Stimulated activated CD4-positive, alpha-beta T cell treated with anti-CD3 and anti-CD28 coated beads, Interleukin-2, amount 100 ng/mL, for 48 hours (primary cell): ENCODE results near the gene TRIM31.

Experiments
- DNase-seq, 2 donors: peaks; one replicate each; pipeline ENCODE4 v3.0.0-alpha.2; 2020

TRIM31 gene, protein sequence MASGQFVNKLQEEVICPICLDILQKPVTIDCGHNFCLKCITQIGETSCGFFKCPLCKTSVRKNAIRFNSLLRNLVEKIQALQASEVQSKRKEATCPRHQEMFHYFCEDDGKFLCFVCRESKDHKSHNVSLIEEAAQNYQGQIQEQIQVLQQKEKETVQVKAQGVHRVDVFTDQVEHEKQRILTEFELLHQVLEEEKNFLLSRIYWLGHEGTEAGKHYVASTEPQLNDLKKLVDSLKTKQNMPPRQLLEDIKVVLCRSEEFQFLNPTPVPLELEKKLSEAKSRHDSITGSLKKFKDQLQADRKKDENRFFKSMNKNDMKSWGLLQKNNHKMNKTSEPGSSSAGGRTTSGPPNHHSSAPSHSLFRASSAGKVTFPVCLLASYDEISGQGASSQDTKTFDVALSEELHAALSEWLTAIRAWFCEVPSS

DNA sequence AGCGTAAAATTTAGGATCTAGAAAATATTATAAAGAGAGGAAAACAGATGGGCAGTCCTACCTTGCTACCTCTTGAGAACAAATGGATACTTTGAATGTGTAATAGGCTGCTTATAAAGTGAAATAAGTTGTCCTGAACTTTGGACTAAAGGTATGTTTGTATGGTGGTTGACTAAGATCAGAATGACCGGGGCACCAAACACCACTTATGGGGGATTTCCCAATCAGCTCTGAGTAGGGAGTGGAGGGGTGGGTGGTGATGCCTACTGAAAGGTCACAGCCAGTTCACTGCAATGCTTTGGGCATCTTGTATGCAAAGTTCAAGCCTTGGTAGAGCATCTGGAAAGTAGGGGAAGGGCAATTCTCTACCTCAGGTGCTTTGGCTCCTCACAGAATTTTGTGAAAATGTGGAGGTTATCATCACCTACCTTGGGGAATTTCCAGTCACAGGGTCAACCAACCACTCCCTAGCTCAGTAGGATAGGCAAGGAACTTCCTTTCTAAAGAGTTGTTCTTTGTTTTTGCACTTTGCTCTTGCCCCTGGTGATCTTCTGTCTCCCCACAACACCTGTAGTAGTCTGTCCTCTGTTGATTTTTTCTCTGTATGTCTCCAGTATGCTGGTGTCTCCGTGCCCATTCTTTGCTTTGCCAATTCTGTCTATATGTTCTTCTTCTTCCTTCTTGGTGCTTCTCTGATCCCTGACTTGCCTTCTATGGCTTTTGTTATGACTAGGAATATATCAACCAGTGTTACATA is at the start of gene TRIM31:
Gene TRIM31, minus strand, starts transcription at position 88 of the 757 bp plus-strand sequence. CDS start 285 bp downstream, outside the sequence.
- no peak for DNase-seq

DNA sequence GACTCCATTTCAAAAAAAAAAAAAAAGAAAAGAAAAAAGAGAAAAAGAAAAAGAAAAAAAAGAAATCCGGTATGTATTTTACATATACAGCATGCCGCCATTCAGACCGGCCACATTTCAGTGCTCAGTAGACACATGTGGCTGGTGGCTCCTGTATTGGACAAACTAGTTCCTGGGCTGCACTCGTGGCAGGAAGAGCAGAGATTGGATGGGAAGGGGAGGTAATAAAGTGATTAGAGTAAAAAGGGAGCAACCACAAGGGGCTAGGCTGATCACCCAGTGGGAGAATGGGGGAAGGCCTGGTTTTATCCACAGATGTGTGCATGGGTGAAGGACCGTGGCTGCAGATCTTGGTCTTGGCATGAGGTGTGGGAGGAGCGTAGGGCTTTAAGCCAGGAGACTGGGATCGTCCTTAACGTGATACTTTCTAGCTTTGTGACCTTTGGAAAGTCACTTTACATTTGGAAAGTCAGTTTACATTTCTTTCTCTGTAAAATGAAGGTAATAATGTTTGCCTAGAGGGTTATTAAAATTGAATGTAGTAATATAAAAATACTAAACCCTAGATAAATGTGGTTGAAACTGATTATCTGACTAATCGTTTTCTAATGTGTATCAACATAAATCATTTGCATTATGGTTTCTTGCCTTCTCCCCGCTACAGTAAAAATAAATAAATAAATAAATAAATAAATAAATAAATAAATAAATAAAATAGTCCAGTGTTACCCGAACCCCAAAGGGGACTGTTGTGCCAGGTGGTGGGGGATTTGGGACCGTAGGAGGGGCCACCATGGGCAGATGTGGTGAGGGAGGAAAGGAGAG is 49.6 kb upstream of the TRIM31 start:
- no peak for DNase-seq

DNA sequence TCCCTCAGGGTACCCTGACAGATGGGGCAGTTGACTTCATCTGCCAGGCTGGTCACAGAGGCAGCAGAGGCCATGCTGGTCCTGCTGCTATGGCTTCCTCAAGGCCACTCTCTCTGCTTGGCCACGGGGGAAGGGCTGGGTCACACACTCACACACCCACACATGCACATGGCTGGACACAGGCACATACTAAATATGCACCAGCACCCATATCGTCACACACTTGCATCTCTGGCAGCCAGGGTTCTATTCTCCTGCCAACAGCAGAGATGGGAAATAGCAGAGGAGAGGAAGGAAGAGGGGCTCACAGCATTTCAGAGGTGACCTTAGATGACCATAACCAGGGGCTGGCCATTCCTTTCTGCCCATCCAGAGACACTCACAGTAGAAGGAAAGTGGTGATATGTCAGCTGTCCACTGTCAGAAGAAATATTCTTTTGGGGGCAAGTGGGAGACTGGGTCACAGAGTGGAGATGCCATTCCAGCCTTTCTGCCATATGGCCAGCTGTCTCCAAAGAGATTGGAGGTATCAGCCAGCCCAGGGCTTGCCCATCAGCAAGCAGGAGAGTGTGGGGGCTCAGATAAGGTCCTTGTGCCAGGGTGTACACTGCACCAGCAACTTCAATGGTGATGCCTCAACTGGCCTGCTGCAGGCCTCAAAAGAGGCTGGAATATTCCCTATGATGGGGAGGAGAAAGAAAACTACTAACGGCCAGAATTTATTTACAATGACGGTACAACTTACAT is 48.1 kb upstream of the TRIM31 start, which contains the start of gene TRIM10:
Gene TRIM10, minus strand, starts transcription at position 427 of the 747 bp plus-strand sequence. Its CDS starts 353 bp downstream, at position 74.
- no peak for DNase-seq

DNA sequence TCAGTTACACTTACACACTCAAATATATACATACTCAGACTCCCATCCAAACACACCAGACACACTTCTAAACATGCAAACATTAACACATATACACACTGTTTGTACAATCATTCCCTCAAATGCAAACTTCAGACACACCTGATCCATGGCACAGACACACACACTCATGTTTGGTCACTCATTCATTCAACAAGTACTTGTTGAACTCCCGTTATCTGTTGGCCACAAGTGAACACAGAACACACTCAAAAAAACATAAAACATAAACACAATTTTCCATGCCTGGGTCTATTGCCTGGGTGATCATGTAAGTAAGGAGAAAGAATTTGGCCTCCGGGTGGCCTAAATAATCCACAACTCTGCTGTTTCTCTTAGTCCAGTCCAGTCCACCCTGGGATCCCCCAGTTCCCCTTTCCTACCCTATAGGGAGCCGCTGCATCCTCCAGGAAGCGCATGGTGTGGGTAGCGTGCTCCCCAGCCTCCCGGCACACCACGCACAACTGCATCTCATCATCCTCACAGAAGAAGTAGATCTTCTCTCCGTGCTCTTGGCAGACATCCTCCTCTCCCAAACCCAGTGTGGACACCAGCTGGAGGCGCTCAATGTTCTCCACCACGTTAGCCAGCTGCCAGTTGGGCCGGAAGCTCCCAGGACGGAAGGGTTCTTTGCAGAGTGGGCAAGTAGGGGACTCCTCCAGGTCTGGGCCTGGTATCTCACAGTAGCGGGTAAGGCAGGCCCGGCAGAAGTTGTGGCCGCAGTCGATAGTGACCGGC is 47.3 kb upstream of the TRIM31 start:
- DNase-seq = no peak

DNA sequence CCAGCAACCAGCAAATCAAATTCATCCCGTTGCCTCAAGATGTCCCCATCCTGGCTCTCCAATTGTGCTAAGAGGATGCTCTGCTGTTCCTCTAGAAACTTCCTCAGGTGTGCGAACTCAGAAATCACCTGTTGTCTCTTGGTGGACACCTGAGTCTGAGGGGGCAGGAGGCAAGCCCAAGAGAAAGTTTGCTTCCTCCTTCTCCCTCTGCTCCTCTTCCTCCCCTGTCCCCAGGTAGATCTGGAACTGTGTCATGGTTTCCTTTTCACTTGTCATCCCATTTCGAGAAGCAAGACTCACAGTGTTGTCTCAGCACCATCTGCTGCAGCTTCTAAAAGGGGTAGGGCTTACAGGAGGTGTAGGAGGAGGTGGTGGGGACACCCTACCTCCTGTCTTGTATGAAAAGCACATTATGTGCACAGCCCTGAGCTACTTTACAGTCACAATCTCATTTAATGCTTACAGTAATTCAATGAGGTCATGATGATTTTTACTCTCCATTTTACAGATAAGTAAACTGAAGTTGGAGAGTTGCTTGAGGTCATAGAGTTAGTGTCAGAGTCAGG is 45.7 kb upstream of the TRIM31 start:
- DNase-seq = no peak

DNA sequence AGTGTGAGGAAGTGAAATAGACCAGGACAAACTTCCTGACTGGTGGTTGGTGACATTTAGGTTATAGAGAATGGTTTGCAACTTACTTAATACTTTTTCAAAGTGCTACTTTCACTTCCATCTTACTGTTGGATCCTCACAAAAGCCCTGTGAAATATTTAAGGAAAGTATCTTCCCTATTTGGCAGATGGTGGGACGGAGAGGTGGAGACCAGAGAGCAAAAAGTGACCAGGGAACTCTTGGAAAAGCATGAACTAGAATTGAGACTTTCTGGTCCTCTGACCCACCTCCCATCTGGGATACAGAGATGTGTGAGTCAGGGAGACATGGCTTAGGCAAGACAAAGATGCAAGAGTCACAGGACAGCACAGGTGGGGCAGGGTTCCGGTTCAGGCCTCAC is 45.1 kb upstream of the TRIM31 start:
- no peak for DNase-seq

DNA sequence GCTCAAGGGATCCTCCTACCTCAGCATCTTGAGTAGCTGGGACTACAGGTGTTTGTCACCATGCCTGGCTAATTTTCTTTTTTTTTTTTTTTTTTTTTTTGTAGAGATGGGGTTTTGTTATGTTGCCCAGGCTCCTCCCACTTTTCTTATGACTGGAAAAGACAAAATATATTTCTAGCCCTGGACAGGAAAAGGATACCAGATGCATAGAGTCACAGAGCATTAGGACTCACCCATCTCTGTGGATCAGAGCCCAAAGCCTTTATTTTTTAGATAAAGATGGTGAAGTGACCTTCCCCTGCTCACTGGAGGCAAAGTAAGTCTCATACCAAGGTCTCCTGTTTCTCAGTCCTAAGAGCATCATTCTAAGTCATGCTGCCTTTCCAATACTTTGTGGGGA is 44.7 kb upstream of the TRIM31 start:
- DNase-seq = no peak

DNA sequence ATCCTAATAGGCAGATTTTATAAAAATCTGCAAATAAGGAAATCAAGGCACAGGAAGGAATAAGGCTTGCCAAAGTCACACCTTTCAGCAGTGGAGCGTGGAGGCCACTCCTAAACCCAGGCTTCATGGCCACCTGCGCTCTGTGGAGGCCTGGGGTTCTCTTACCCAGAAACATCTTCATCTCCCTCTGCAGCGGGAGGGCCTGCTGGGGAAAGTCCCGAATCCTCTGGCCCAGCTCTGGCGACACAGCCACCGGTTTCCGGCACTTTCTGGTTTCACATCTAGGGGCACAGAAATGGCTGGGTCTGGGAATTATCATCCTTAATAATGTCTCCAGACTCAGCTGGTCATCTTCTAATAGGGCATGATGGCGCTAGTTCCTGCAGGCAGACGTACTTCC is 43.9 kb upstream of the TRIM31 start:
- DNase-seq = no peak

DNA sequence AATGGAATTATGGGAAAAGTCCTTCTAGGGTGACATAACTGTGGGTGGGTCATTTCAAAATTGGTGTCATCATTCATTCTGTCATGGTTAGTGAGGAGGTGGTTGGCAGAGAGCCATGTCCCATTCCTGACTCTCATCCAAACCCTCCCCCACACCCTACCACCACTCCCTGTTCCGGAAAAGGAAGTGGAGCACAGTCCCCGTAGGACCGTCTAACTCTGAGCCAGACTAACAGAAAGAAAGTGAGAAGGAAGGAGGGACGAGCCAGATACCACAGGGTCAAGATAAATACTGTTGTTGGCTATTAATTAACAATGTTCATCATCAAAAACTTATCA is 43.3 kb upstream of the TRIM31 start:
- no peak for DNase-seq

DNA sequence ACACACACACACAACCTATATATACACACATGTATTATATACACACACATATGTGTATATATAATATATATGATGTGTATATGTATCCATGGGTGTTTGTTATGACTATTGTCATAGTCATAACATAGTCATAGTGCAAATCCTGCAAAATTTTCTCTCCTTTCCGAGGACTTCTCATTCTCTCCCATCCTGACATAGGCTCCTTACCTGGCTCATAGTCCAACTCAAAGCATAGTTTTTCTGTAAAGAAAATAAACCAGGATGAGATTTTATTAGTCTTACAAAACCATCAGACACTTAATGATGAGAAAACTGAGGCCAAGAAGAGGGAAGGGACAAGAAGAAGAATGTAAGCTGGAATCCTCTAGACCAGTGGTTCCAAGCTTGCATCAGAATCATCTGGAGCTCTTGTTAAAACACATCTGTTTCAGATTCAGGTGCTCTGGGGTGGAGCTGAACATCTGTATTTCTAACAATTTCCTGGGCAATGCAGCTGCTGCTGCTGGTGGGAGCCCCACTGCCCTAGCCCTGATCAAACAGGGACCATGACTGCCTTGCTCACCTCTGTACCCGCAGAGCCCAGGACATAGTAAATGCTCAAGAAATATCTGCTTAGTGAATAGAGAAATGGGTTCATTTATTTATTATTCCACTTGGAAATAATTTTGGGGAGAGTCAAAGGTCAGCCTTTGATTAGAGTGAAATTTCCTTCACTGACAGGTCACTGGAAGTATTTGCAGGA is 42.8 kb upstream of the TRIM31 start:
- no peak for DNase-seq

DNA sequence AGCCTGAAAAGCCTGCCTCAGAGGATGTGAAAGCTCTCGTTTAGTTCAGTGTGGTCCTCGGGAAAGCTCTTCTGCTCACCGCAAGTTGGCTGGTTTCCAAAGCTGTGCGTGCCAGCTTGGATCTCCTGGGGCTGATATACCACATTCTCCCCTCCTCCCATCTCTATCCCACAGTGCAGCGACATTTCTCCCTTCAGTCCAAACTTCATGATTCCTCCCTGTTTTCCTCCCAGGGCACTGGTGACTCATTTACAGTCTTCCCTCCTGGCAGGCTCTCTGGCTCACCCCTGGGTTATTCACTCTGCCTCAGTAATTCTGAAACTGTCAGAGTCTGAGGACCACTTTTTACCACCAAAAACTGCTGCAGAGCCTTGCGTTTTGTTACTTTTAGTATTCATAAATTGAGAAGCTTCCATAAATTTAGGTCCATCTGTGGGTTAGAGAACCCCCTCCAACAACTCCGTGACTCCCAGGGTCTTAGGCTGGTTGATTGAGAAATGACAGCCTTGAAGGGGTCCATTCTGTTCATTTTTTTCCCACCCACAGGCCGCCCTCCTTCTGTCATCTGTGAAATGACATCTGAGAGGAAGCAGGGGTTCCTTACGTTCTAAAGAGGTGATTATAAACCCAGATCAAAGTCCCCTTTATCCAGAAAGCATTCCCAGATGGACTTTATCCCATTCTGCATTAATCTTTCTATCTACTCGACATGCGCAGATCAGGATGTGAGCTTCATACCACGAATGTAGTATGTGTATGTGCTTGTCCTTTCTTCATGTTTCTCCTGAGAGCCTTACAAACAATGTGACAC is 42.0 kb upstream of the TRIM31 start:
- DNase-seq = no peak

DNA sequence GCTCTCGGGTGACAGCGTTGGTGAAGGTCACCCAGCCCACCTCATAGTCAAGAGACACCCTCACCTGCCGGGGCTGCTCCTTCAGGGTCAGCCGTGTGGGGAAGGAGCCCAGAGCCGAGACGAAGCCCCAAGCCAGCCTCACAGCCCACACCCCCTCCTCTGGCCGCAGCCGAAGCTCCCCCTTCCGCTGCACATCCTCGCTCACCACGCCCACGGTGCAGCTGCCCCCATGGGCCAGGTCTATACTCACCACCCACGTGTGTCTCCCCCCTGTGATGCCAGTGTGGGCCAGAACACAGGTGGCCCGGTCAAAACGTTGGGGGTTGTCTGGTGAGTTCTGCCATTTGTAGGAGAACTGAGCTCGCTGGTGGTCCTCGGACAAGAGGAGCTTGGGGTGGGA is 41.2 kb upstream of the TRIM31 start:
- DNase-seq = no peak

DNA sequence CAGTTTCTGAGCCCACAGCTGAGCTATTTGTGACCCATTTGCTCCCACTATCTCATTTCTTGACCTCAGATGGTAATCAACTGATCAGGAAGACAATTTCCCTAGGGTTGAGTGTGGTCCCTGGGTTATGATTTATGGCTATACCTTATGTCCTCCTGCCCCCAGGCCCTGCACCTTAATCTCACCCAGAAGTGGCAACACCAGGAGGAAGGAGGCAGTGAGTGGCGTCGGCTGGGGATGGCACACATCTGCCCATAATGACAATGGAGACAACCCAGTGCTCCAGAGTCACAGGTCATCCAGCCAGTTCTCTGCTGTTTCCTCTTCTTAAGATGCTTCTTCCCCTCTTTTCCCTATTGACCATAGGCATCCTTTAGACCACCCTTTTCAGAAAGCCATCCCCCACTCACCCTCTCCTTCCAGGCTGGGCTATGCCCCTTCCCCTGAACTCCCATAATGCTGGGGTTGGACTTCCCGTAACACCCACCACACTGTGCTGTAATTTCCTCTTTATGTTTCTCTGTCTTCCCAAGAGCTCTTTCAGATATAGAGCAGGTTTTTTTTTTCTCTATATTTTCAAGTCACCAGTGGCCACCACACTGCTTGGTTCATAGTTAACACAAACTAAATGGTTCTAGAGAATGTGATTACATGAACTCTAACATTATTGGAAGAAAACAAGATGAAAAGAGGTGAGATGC is 40.2 kb upstream of the TRIM31 start:
- no peak for DNase-seq

DNA sequence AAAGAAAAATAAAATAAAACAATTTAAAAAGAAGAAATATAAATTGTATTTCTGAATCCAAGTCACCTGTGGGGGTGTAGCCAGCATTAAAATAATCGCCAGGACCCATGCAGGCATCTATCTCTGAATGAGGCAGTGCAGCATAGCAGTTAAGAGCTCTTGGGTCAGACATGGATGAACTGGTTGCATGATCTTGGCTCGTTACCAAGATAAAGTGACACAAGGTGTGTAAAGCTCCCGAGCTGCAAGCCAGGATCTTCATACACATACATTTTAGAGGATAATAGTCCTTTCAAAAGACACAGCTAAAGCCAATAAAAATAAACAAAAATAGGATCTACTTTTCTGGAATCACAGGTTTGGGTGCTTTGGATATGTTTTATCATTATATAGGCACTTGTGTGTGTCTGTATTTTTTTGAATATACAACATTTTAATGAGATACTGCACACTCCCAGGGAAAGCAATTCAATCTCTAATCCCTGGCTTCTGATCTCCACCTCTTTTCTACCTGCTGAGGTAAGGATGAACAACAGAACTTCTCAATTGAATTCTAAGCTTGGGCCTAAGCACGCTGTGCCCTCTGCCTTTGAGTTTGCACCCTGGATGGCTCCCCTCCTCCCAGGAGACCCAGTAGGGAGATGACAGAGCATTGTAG is 39.3 kb upstream of the TRIM31 start:
- no peak for DNase-seq

DNA sequence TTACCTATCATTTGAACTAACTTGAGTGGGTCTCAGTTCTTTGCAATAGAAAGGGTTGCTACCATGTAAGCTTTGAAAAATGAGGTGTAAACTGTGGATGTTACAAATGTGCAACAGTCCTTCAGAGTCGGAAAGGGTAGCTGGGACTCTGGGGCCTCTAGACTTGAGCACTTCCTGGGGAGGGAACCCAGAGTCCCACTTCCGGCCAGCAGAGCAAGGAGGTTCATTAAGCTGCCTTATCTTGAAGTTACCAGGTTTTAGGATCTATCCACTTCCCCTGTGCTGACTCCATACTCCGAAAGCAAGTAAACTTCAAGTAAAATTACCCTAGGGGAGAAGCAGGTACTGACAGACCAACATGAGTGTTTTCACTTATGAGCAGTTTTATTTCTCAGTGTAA is 38.7 kb upstream of the TRIM31 start:
- DNase-seq = no peak

DNA sequence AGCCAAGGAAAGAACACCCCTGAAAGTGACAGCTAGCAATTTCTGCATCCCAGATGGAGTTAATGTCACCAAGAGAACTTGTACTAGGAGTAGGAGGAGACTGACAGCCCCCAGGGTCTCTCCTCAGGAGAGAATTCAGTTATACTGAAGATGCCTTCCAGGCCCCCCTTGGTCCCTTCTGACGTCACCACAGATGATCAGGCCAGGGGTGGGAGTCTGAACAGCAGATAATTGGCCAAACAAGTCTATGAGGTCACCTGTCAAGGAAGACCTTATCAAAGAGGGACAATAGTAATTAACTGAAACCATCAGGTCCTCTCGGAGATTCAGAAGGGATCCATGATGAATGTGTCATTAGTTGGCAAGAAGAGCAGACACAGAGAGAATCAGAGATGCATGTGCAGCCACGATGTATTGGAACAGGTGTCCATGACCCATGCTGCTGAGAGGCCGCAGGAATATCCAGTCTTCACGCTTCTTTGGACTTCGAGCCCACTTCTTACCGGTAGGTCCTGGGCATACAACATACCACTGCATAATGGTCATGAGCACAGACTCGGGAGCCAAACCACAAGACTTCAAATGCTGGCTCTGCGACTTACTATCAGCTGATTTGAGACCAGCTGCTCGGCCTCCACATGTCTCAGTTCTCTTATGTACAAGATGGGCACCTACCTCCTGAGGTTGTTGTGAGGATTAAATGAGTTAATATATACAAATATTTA is 37.9 kb upstream of the TRIM31 start:
- no peak for DNase-seq

DNA sequence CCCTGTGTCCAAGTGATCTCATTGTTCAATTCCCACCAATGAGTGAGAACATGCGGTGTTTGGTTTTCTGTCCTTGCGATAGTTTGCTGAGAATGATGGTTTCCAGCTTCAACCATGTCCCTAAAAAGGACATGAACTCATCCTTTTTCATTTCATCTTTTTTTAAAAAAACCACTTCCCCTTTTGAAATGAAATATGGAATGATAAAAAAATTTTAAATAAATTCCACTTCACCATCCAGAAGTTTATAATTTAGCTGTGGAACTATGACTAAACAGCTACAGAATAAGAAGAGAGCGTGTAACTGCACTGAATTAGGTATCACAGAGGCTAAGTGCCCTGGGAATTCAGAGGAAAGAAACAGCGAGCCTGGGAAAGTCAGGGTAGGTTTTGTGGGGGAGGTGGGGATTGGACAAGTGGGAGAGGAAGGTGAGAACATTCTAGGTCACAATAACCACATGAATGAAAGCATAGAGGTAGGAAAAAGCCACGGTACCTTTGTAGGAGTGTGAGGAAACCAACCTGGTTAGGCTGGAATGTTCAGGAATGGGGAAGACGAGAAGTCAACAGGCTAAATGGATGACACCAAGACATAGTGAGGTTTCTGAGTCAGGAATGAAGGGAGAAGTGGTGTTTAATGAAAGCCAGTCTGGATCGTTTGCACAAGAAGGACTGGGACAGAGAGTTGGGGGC is 37.1 kb upstream of the TRIM31 start:
- DNase-seq = no peak
